Measurements from ENCODE around the gene HNRNPCL4. TPM values are rescaled to one million over a fixed set of nuclear protein-coding genes. Genes with fewer than 3 reads are reported as not detected.
"Not testable (repeated sequence)": the region's sequence is repeated elsewhere in the genome, so short reads cannot be mapped to it uniquely, and the experiment has no call there.

The HNRNPCL4 gene
- not detected for total RNA-seq
- not detected for polyA plus RNA-seq (2013, experiment 1 of 2)
- not detected for polyA plus RNA-seq (2013, experiment 2 of 2)
- long read RNA-seq, experiment 1, result 0 reads
- long read RNA-seq, experiment 2, result 0 reads
- long read RNA-seq, experiment 3, result 0 reads
- long read RNA-seq, experiment 4, result 0 reads

GRCh38 chr1:13165531-13165930 is at the start of gene HNRNPCL4:
HNRNPCL4 (minus strand) TSS chr1:13165631; CDS start chr1:13165467, 164 bp downstream.
- not testable (repeated sequence) for H3K27ac ChIP-seq (ENCODE audit: low read depth, low read length); H3K36me3 Mint-ChIP-seq (ENCODE audit: low read depth); H3K4me3 ChIP-seq (ENCODE audit: low read length); H3K4me1 Mint-ChIP-seq; H3K4me1 ChIP-seq (ENCODE audit: control insufficient read depth, insufficient read depth, low read length); H3K9me3 Mint-ChIP-seq; H3K27me3 ChIP-seq (ENCODE audit: control insufficient read depth, insufficient read depth, low read length, poor library complexity, severe bottlenecking); H3K27ac Mint-ChIP-seq; H3K27me3 Mint-ChIP-seq (ENCODE audit: insufficient read depth); H3K36me3 ChIP-seq (ENCODE audit: control insufficient read depth, insufficient read depth, low read length); DNase-seq; H3K9me3 ChIP-seq (ENCODE audit: control insufficient read depth, low read length); H3K9ac ChIP-seq (ENCODE audit: extremely low read depth, low read length, poor library complexity, severe bottlenecking); H3K4me3 Mint-ChIP-seq
- WGBS, 2 experiments (ENCODE audit: insufficient coverage in 1 of 2, insufficient read length in 1 of 2), result no CpG with 5 or more reads among the region's 8 CpGs

- not testable (repeated sequence) for H3K4me3 ChIP-seq (ENCODE audit: low read length); H3K36me3 Mint-ChIP-seq (ENCODE audit: low read depth); H3K27ac Mint-ChIP-seq; DNase-seq; H3K9me3 ChIP-seq (ENCODE audit: control insufficient read depth, low read length); H3K4me3 Mint-ChIP-seq; H3K36me3 ChIP-seq (ENCODE audit: control insufficient read depth, insufficient read depth, low read length); H3K9me3 Mint-ChIP-seq; H3K27me3 Mint-ChIP-seq (ENCODE audit: insufficient read depth); H3K27ac ChIP-seq (ENCODE audit: low read depth, low read length); H3K4me1 Mint-ChIP-seq; H3K27me3 ChIP-seq (ENCODE audit: control insufficient read depth, insufficient read depth, low read length, poor library complexity, severe bottlenecking); H3K4me1 ChIP-seq (ENCODE audit: control insufficient read depth, insufficient read depth, low read length); H3K9ac ChIP-seq (ENCODE audit: extremely low read depth, low read length, poor library complexity, severe bottlenecking)
- WGBS, 2 experiments (ENCODE audit: insufficient coverage in 1 of 2, insufficient read length in 1 of 2), result no CpG with 5 or more reads among the region's 9 CpGs
Measured at GRCh38 chr1:13208712-13209111, 43.3 kb upstream of the HNRNPCL4 start.

- H3K9me3 ChIP-seq (ENCODE audit: control insufficient read depth, low read length); H3K4me1 Mint-ChIP-seq; H3K27me3 ChIP-seq (ENCODE audit: control insufficient read depth, insufficient read depth, low read length, poor library complexity, severe bottlenecking); H3K4me1 ChIP-seq (ENCODE audit: control insufficient read depth, insufficient read depth, low read length); H3K27me3 Mint-ChIP-seq (ENCODE audit: insufficient read depth); H3K36me3 ChIP-seq (ENCODE audit: control insufficient read depth, insufficient read depth, low read length); H3K9ac ChIP-seq (ENCODE audit: extremely low read depth, low read length, poor library complexity, severe bottlenecking); H3K9me3 Mint-ChIP-seq; H3K4me3 Mint-ChIP-seq; H3K36me3 Mint-ChIP-seq (ENCODE audit: low read depth); H3K27ac ChIP-seq (ENCODE audit: low read depth, low read length); H3K27ac Mint-ChIP-seq; DNase-seq; H3K4me3 ChIP-seq (ENCODE audit: low read length): not testable (repeated sequence)
- WGBS, 2 experiments (ENCODE audit: insufficient coverage in 1 of 2, insufficient read length in 1 of 2), result no CpG with 5 or more reads among the region's 5 CpGs
Measured at GRCh38 chr1:13201309-13201708, 35.9 kb upstream of the HNRNPCL4 start, which contains the start of gene PRAMEF13. PRAMEF13 (minus strand) TSS chr1:13201409; CDS start chr1:13199589, 1,820 bp downstream.

GRCh38 chr1:13171548-13171947 is 6.1 kb upstream of the HNRNPCL4 start, which contains the start of gene PRAMEF9:
PRAMEF9 (plus strand) TSS chr1:13171848; CDS start chr1:13175281, 3,433 bp downstream.
- H3K4me3 ChIP-seq (ENCODE audit: low read length); H3K36me3 Mint-ChIP-seq (ENCODE audit: low read depth); H3K4me1 ChIP-seq (ENCODE audit: control insufficient read depth, insufficient read depth, low read length); H3K36me3 ChIP-seq (ENCODE audit: control insufficient read depth, insufficient read depth, low read length); H3K9me3 ChIP-seq (ENCODE audit: control insufficient read depth, low read length); H3K27me3 ChIP-seq (ENCODE audit: control insufficient read depth, insufficient read depth, low read length, poor library complexity, severe bottlenecking); H3K9ac ChIP-seq (ENCODE audit: extremely low read depth, low read length, poor library complexity, severe bottlenecking); H3K27ac Mint-ChIP-seq; H3K4me3 Mint-ChIP-seq; H3K27ac ChIP-seq (ENCODE audit: low read depth, low read length); DNase-seq; H3K4me1 Mint-ChIP-seq; H3K9me3 Mint-ChIP-seq; H3K27me3 Mint-ChIP-seq (ENCODE audit: insufficient read depth): not testable (repeated sequence)
- 86% methylated on average over 1 of the region's 2 CpGs; no CpG with 5 or more reads in 1 of the 2 experiments for WGBS, 2 experiments (ENCODE audit: insufficient coverage in 1 of 2, insufficient read length in 1 of 2)

GRCh38 chr1:13155909-13156308 is 9.5 kb downstream of the HNRNPCL4 start, which contains the start of gene PRAMEF26:
PRAMEF26 (minus strand) TSS chr1:13156009; CDS start chr1:13153095, 2,914 bp downstream.
- H3K36me3 ChIP-seq (ENCODE audit: control insufficient read depth, insufficient read depth, low read length); H3K4me1 Mint-ChIP-seq; H3K27ac ChIP-seq (ENCODE audit: low read depth, low read length); DNase-seq; H3K27me3 ChIP-seq (ENCODE audit: control insufficient read depth, insufficient read depth, low read length, poor library complexity, severe bottlenecking); H3K36me3 Mint-ChIP-seq (ENCODE audit: low read depth); H3K9me3 Mint-ChIP-seq; H3K9me3 ChIP-seq (ENCODE audit: control insufficient read depth, low read length); H3K9ac ChIP-seq (ENCODE audit: extremely low read depth, low read length, poor library complexity, severe bottlenecking); H3K4me1 ChIP-seq (ENCODE audit: control insufficient read depth, insufficient read depth, low read length); H3K4me3 ChIP-seq (ENCODE audit: low read length); H3K4me3 Mint-ChIP-seq; H3K27me3 Mint-ChIP-seq (ENCODE audit: insufficient read depth); H3K27ac Mint-ChIP-seq: not testable (repeated sequence)
- WGBS, 2 experiments (ENCODE audit: insufficient coverage in 1 of 2, insufficient read length in 1 of 2), result no CpG with 5 or more reads among the region's 5 CpGs

- not testable (repeated sequence) for H3K27me3 ChIP-seq (ENCODE audit: control insufficient read depth, insufficient read depth, low read length, poor library complexity, severe bottlenecking); H3K36me3 ChIP-seq (ENCODE audit: control insufficient read depth, insufficient read depth, low read length); H3K9ac ChIP-seq (ENCODE audit: extremely low read depth, low read length, poor library complexity, severe bottlenecking); H3K36me3 Mint-ChIP-seq (ENCODE audit: low read depth); H3K27me3 Mint-ChIP-seq (ENCODE audit: insufficient read depth); H3K4me1 ChIP-seq (ENCODE audit: control insufficient read depth, insufficient read depth, low read length); H3K4me1 Mint-ChIP-seq; DNase-seq; H3K4me3 Mint-ChIP-seq; H3K27ac ChIP-seq (ENCODE audit: low read depth, low read length); H3K4me3 ChIP-seq (ENCODE audit: low read length); H3K27ac Mint-ChIP-seq
- H3K9me3 Mint-ChIP-seq, result peaks cover 95% of the 10 kb centered on the region
- H3K9me3 ChIP-seq (ENCODE audit: control insufficient read depth, low read length), result peaks cover 35% of the 10 kb centered on the region
- 79% methylated on average over 6 of the region's 6 CpGs; no CpG with 5 or more reads in 1 of the 2 experiments for WGBS, 2 experiments (ENCODE audit: insufficient coverage in 1 of 2, insufficient read length in 1 of 2)
Measured at GRCh38 chr1:13116754-13117153, 48.7 kb downstream of the HNRNPCL4 start, which contains the start of gene HNRNPCL2. HNRNPCL2 (minus strand) TSS chr1:13116854; CDS start chr1:13116400, 454 bp downstream.
